ENCODE results near the gene GPR107.

- TF ChIP-seq CTCF (conservative IDR thresholded peaks at IDR 0.05 in 1 of 2, IDR thresholded peaks at IDR 0.05 in 1 of 2; ENCODE audit: extremely low read depth in 1 of 2, insufficient read depth in 1 of 2, low read depth in 1 of 2, low read length in 2 of 2), result no peak
- TF ChIP-seq EZH2 (IDR thresholded peaks at IDR 0.05; ENCODE audit: borderline replicate concordance, low read length), result no peak
Observed at GRCh38 chr9:130129432-130130061, 75.8 kb downstream of the GPR107 start.

All from mammary epithelial cell (primary cell).